K562 (cell line): ENCODE measurements around the gene DYSF. TPM values are rescaled to one million over a fixed set of nuclear protein-coding genes. Genes with fewer than 3 reads are reported as not detected.

Experiments used
- ATAC-seq: fragments of 200-7000 bp; cut with Tn5 transposase; 3 replicates; pipeline ENCODE4 v1.9.1; 2020; ENCODE audit warnings: moderate library complexity
- BruUV-seq: library from RNA; stranded (reverse); fragments of 400-500 nt; replicated peaks from 2 replicates; lab custom pipeline; 2021; lab: Mats Ljungman, UMichigan
- CTCF ChIA-PET: fragments of 300-600 bp; formaldehyde crosslinking; extraction: SDS; loops from one replicate; lab custom pipeline; 2021; ENCODE audit warnings: low intra/inter-chr PET ratio; lab: Yijun Ruan, JAX
- POLR2A ChIA-PET: fragments of 300-600, 350-650 bp; sonication (Branson Sonifier 250); formaldehyde crosslinking; extraction: SDS; loops from one replicate; lab custom pipeline; 2021; ENCODE audit warnings: antibody characterized with exemption, inconsistent platforms; lab: Yijun Ruan, JAX
- DNase-seq, 4 experiments: peaks; one replicate each; pipeline versions ENCODE4 v3.0.0 to v3.0.0-alpha.2; 2011 to 2018; ENCODE audit warnings: low spot score in 3 of 4, mixed read lengths in 3 of 4; ENCODE audit errors: extremely low read depth in 1 of 4
- FAIRE-seq: peaks from 2 replicates; lab custom pipeline; 2011; peaks lifted over from hg19 to GRCh38; lab: Jason Lieb, UNC
- H2AFZ ChIP-seq: 2 replicates; pipeline ENCODE4 v1.6.0; 2011; ENCODE audit warnings: low read depth, low read length, control low read depth, inconsistent platforms
- H3K27ac ChIP-seq: fragments of 200-600 bp; 3 replicates; pipeline ENCODE4 v1.8.0; 2011; ENCODE audit warnings: low read depth, mild to moderate bottlenecking, control low read depth, inconsistent platforms, low read length, moderate library complexity, mixed read lengths; ENCODE audit errors: extremely low read depth
- H3K27me3 ChIP-seq, 2 experiments: fragments of 300-600 bp in 1 of 2; 2 replicates in 1 of 2; 3 replicates in 1 of 2; pipeline versions ENCODE4 v1.6.0 to v1.8.0; 2011; ENCODE audit warnings: inconsistent platforms in 2 of 2, low read length in 2 of 2, mild to moderate bottlenecking in 1 of 2, mixed read lengths in 1 of 2, moderate library complexity in 1 of 2; ENCODE audit not compliant: control insufficient read depth in 2 of 2, insufficient read depth in 2 of 2
- H3K36me3 ChIP-seq: fragments of 300-600 bp; 3 replicates; pipeline ENCODE4 v1.8.0; 2011; ENCODE audit warnings: mild to moderate bottlenecking, low read length, inconsistent platforms; ENCODE audit not compliant: control insufficient read depth, insufficient read depth
- H3K4me1 ChIP-seq, 2 experiments: fragments of 200-600 bp in 1 of 2; replicated peaks in 1 of 2; 2 replicates in 1 of 2; 3 replicates in 1 of 2; pipeline versions ENCODE4 v1.5.1 to v1.8.0; 2011; ENCODE audit warnings: inconsistent platforms in 2 of 2, low read length in 2 of 2, mild to moderate bottlenecking in 1 of 2, mixed read lengths in 1 of 2, moderate library complexity in 1 of 2; ENCODE audit not compliant: control insufficient read depth in 2 of 2, insufficient read depth in 2 of 2
- H3K4me2 ChIP-seq: 2 replicates; pipeline ENCODE4 v1.6.1; 2011; ENCODE audit warnings: low read length, control low read depth, inconsistent platforms, mixed read lengths; ENCODE audit not compliant: insufficient read depth
- H3K4me3 ChIP-seq: fragments of 200-600 bp; sonication (generic), shearing (Covaris generic); 2 replicates; pipeline ENCODE4 v1.5.1; 2016; ENCODE audit warnings: control low read depth, inconsistent platforms
- H3K79me2 ChIP-seq: fragments of 200-600 bp; 3 replicates; pipeline ENCODE4 v1.8.0; 2011; ENCODE audit warnings: low read length, inconsistent platforms; ENCODE audit not compliant: control insufficient read depth, insufficient read depth
- H3K9ac ChIP-seq, 2 experiments: 2 replicates each; pipeline versions ENCODE4 v1.6.0 to v1.6.1; 2011; ENCODE audit warnings: low read depth in 2 of 2, low read length in 2 of 2, control low read depth in 1 of 2, inconsistent platforms in 1 of 2, mild to moderate bottlenecking in 1 of 2, mixed read lengths in 1 of 2; ENCODE audit not compliant: insufficient read depth in 1 of 2
- H3K9me1 ChIP-seq: one replicate; pipeline ENCODE4 v1.6.0; 2011; ENCODE audit warnings: inconsistent platforms, mild to moderate bottlenecking, low read length, moderate library complexity; ENCODE audit not compliant: control insufficient read depth, insufficient read depth
- H3K9me3 ChIP-seq: replicated peaks from 2 replicates; pipeline ENCODE4 v1.5.1; 2011; ENCODE audit warnings: low read depth, low read length, inconsistent platforms; ENCODE audit not compliant: control insufficient read depth, insufficient read depth
- H4K20me1 ChIP-seq: replicated peaks from 2 replicates; pipeline ENCODE4 v1.6.1; 2011; ENCODE audit warnings: low read length, inconsistent platforms, mixed read lengths; ENCODE audit not compliant: control insufficient read depth, insufficient read depth
- ADNP ChIP-seq: fragments of 200-800 bp; sonication (Bioruptor generic); IDR thresholded peaks from 2 replicates; pipeline ENCODE4 v1.6.1; 2016; ENCODE audit warnings: missing genetic modification characterization, missing compliant biosample characterization
- CCAR2 ChIP-seq: fragments of 200-400 bp; formaldehyde crosslinking; IDR thresholded peaks from 2 replicates; pipeline ENCODE4 v1.6.1; 2017; ENCODE audit warnings: mild to moderate bottlenecking, low read depth, low read length
- EGR1 ChIP-seq: fragments of 450-650 bp; conservative IDR thresholded peaks from 2 replicates; pipeline ENCODE4 v1.6.1; 2017; ENCODE audit warnings: mild to moderate bottlenecking
- EP300 ChIP-seq: IDR thresholded peaks from 2 replicates; pipeline ENCODE4 v1.6.1; 2012; ENCODE audit warnings: low read length, improper control_type of control experiment
- ETS2 ChIP-seq: IDR thresholded peaks from 2 replicates; pipeline ENCODE4 v1.6.1; 2016; ENCODE audit warnings: borderline replicate concordance, missing genetic modification characterization, mild to moderate bottlenecking, moderate library complexity, missing compliant biosample characterization; ENCODE audit not compliant: poor library complexity, severe bottlenecking
- JUN ChIP-seq, 2 experiments: sonication (generic) in 1 of 2; formaldehyde crosslinking in 1 of 2; IDR thresholded peaks; 2 replicates each; pipeline versions ENCODE4 v1.6.1 to v1.8.0; 2012 to 2022; ENCODE audit warnings: borderline replicate concordance in 2 of 2, mild to moderate bottlenecking in 2 of 2, improper control_type of control experiment in 1 of 2, low read depth in 1 of 2, low read length in 1 of 2, missing genetic modification reagents in 1 of 2
- MYBL2 ChIP-seq, 2 experiments: fragments of 450-650 bp in 1 of 2; sonication (generic) in 1 of 2; formaldehyde crosslinking in 1 of 2; IDR thresholded peaks; 2 replicates each; pipeline versions ENCODE4 v1.6.1 to v1.8.1; 2017 to 2022; ENCODE audit warnings: borderline replicate concordance in 1 of 2, inconsistent platforms in 1 of 2, low read depth in 1 of 2, mild to moderate bottlenecking in 1 of 2, missing genetic modification reagents in 1 of 2, moderate library complexity in 1 of 2
- NFYB ChIP-seq: IDR thresholded peaks from 2 replicates; pipeline ENCODE4 v1.6.1; 2011; ENCODE audit warnings: mild to moderate bottlenecking, moderate library complexity; ENCODE audit not compliant: insufficient read length; ENCODE audit errors: extremely low read depth
- SMARCA4 ChIP-seq: fragments of 450-650 bp; IDR thresholded peaks from 2 replicates; pipeline ENCODE4 v1.6.1; 2016
- SRSF1 ChIP-seq: fragments of 200-400 bp; formaldehyde crosslinking; IDR thresholded peaks from 2 replicates; pipeline ENCODE4 v1.6.1; 2017; ENCODE audit warnings: mild to moderate bottlenecking, low read depth, low read length, moderate library complexity
- THRA ChIP-seq: fragments of 450-650 bp; IDR thresholded peaks from 2 replicates; pipeline ENCODE4 v1.6.1; 2017; ENCODE audit warnings: mild to moderate bottlenecking, moderate library complexity
- TSC22D4 ChIP-seq: fragments of 450-650 bp; IDR thresholded peaks from 2 replicates; pipeline ENCODE4 v1.6.1; 2016; ENCODE audit warnings: missing genetic modification characterization, missing biosample characterization, control low read depth
- ZNF41 ChIP-seq: fragments of 250-450 bp; sonication (Bioruptor Pico); conservative IDR thresholded peaks from 2 replicates; pipeline ENCODE4 v1.4.0; 2020; ENCODE audit warnings: mild to moderate bottlenecking
- WGBS: fragments of 100-300 bp; shearing (Covaris generic); methylation state at CpG from one replicate; pipeline ENCODE4 v1.1.6; 2016; ENCODE audit warnings: low coverage, mixed read lengths; ENCODE audit not compliant: insufficient coverage; ENCODE audit errors: missing lambda C conversion rate; 5-methylcytosine and 5-hydroxymethylcytosine counted together
- in situ Hi-C: fragments of 300-500 bp; cut with MboI; formaldehyde crosslinking; loops from 4 replicates; pipeline ENCODE4 v1.15.0; 2018; ENCODE audit warnings: inconsistent platforms, mixed read lengths
- intact Hi-C: fragments of 100-400 bp; cut with micrococcal nuclease; formaldehyde crosslinking; loops from 2 replicates; pipeline ENCODE4 v1.14.2; 2022
- polyA plus RNA-seq, 8 experiments: library from polyadenylated mRNA; depleted of rRNA in 4 of 8; stranded (reverse) in 5 of 8; unstranded in 3 of 8; fragments of >200 nt; fragmentation: Nextera tagmentation in 2 of 8; fragmentation: Illumina TruSeq in 1 of 8; extraction: Ambion mirVana in 2 of 8; extraction: Trizol in 1 of 8; gene quantifications; 2 replicates each; pipeline versions ENCODE4 v1.2.1 to v1.2.3, GENCODE V29; 2011 to 2014; ENCODE audit warnings: inconsistent platforms in 1 of 8, missing spikeins in 1 of 8
- total RNA-seq, 7 experiments: library from RNA; depleted of rRNA in 6 of 7; stranded (reverse); fragments of >200 nt in 6 of 7; fragmentation: Illumina TruSeq in 2 of 7; extraction: Trizol in 2 of 7; gene quantifications; 2 replicates each; pipeline versions ENCODE4 v1.2.1 to v1.2.3, GENCODE V29; 2011 to 2021; ENCODE audit warnings: low replicate concordance in 1 of 7

Gene DYSF
- total and polyA plus RNA-seq, 9 of the 15 experiments (the other 6 are each of a cell fraction or from before 2014, with no cell fraction given): 0.01 to 0.80 (median 0.29) TPM

- Histone ChIP-seq H3K4me3 (no peak overlapping the region), H3K4me2 (no peak overlapping the region), H2AFZ (no peak overlapping the region), H3K79me2 (no peaks in the 10 kb centered on the region), H3K9ac (no peak overlapping the region), H3K27me3 (peaks cover 4 to 20% of the 10 kb centered on the region in 2 experiments; a peak in 3 of 5 replicates), H3K4me1 (no peaks in the 10 kb centered on the region), H4K20me1 (no peaks in the 10 kb centered on the region), H3K27ac (no peak overlapping the region), H3K9me3 (no peaks in the 10 kb centered on the region), H3K36me3 (no peaks in the 10 kb centered on the region), H3K9me1 (peaks cover 2% of the 10 kb centered on the region)
- POLR2A ChIA-PET: interaction anchor here (0.7 to 1.2 kb wide), 2 partner anchors 21 to 107 kb away, joined by 3 to 6 read pairs; no protein-coding TSS in a partner anchor
- 10% methylated on average over 11 of the region's 11 CpGs for WGBS
- BruUV-seq: no TSS peak
- CTCF ChIA-PET: no interaction called here
- ATAC-seq (no peak), FAIRE-seq (no peak), DNase-seq (no peak)
- intact Hi-C loops: no loop called here
- TF ChIP-seq ETS2 (tag) (no peak), SMARCA4 (no peak), SRSF1 (no peak), ZNF41 (CRISPR knock-in tag) (no peak), CCAR2 (no peak), ADNP (tag) (no peak), MYBL2 (IDR thresholded peaks at IDR 0.05; ENCODE audit: low read depth) (no peak), MYBL2 (CRISPR knock-in tag; IDR thresholded peaks at IDR 0.05; ENCODE audit: borderline replicate concordance) (no peak), EGR1 (no peak), THRA (no peak), TSC22D4 (no peak), NFYB (no peak), EP300 (no peak), JUN (IDR thresholded peaks at IDR 0.05; ENCODE audit: borderline replicate concordance, low read depth, low read length) (no peak), JUN (CRISPR knock-in tag; IDR thresholded peaks at IDR 0.05; ENCODE audit: borderline replicate concordance) (no peak)
- in situ Hi-C loops: no loop called here
Measured at GRCh38 chr2:71665168-71666093, 212.1 kb downstream of the DYSF start.
